ENCODE data around the gene KAT7.
"Not testable (repeated sequence)": the region's sequence is repeated elsewhere in the genome, so short reads cannot be mapped to it uniquely, and the experiment has no call there.

KAT7 gene

GRCh38 chr17:49809056-49809455, 20.6 kb downstream of the KAT7 start:
- no peak for DNase-seq (ENCODE audit: low spot score)

GRCh38 chr17:49814781-49815529, 26.5 kb downstream of the KAT7 start:
- DNase-seq (ENCODE audit: low spot score) = peak; percentile 49

GRCh38 chr17:49815761-49816281, 27.3 kb downstream of the KAT7 start:
- peak; percentile 14 for DNase-seq (ENCODE audit: low spot score)

GRCh38 chr17:49817993-49818392, 29.5 kb downstream of the KAT7 start:
- DNase-seq (ENCODE audit: low spot score) = no peak

- no peak for DNase-seq (ENCODE audit: low spot score)
Observed at GRCh38 chr17:49819138-49819537, 30.7 kb downstream of the KAT7 start.

GRCh38 chr17:49819651-49820050, 31.2 kb downstream of the KAT7 start:
- no peak for DNase-seq (ENCODE audit: low spot score)

- no peak for DNase-seq (ENCODE audit: low spot score)
Observed at GRCh38 chr17:49820773-49821172, 32.3 kb downstream of the KAT7 start.

GRCh38 chr17:49821466-49821865, 33.0 kb downstream of the KAT7 start:
- DNase-seq (ENCODE audit: low spot score) = no peak

- no peak for DNase-seq (ENCODE audit: low spot score)
Observed at GRCh38 chr17:49821916-49822315, 33.4 kb downstream of the KAT7 start.

GRCh38 chr17:49822829-49823228, 34.3 kb downstream of the KAT7 start:
- no peak for DNase-seq (ENCODE audit: low spot score)

- no peak for DNase-seq (ENCODE audit: low spot score)
Observed at GRCh38 chr17:49823614-49824013, 35.1 kb downstream of the KAT7 start.

- DNase-seq (ENCODE audit: low spot score) = no peak
Observed at GRCh38 chr17:49825645-49826044, 37.2 kb downstream of the KAT7 start.

- not testable (repeated sequence) for DNase-seq (ENCODE audit: low spot score)
Observed at GRCh38 chr17:49828325-49828724, 39.8 kb downstream of the KAT7 start.

GRCh38 chr17:49829026-49829425, 40.5 kb downstream of the KAT7 start:
- DNase-seq (ENCODE audit: low spot score) = no peak

GRCh38 chr17:49830605-49831004, 42.1 kb downstream of the KAT7 start:
- no peak for DNase-seq (ENCODE audit: low spot score)

- no peak for DNase-seq (ENCODE audit: low spot score)
Observed at GRCh38 chr17:49832840-49833599, 44.5 kb downstream of the KAT7 start.

- DNase-seq (ENCODE audit: low spot score) = no peak
Observed at GRCh38 chr17:49834118-49834743, 45.8 kb downstream of the KAT7 start.

GRCh38 chr17:49835472-49835871, 47.0 kb downstream of the KAT7 start:
- no peak for DNase-seq (ENCODE audit: low spot score)

- no peak for DNase-seq (ENCODE audit: low spot score)
Observed at GRCh38 chr17:49836111-49837030, 47.9 kb downstream of the KAT7 start.

GRCh38 chr17:49839455-49839854, 51.0 kb downstream of the KAT7 start:
- no peak for DNase-seq (ENCODE audit: low spot score)

GRCh38 chr17:49841548-49841947, 53.1 kb downstream of the KAT7 start:
- DNase-seq (ENCODE audit: low spot score) = no peak

GRCh38 chr17:49842371-49842770, 53.9 kb downstream of the KAT7 start:
- no peak for DNase-seq (ENCODE audit: low spot score)
